Spleen (tissue), 11 donors: ENCODE results near the gene SYT13. TPM values are rescaled to one million over a fixed set of nuclear protein-coding genes. Genes with fewer than 3 reads are reported as not detected.

Experiments
- DNase-seq: peaks from one replicate; pipeline ENCODE4 v3.0.0-alpha.2; 2020
- H3K27ac ChIP-seq, 8 donors: fragments of 200-600 bp; sonication (generic) in 7 of 8; 1 replicate in 4 of 8; 2 replicates in 4 of 8; pipeline versions ENCODE4 v1.5.0 to v1.8.0; 2016 to 2021; ENCODE audit warnings: inconsistent platforms in 4 of 8, mild to moderate bottlenecking in 4 of 8, moderate library complexity in 1 of 8
- H3K27me3 ChIP-seq, 7 donors: fragments of 200-600 bp; sonication (generic) in 6 of 7; replicated peaks in 1 of 7; 1 replicate in 4 of 7; 2 replicates in 3 of 7; pipeline versions ENCODE4 v1.5.0 to v1.8.0; 2016 to 2021; ENCODE audit warnings: inconsistent platforms in 3 of 7, mild to moderate bottlenecking in 1 of 7
- H3K36me3 ChIP-seq, 6 donors: fragments of 200-600 bp; sonication (generic) in 5 of 6; 1 replicate in 4 of 6; 2 replicates in 2 of 6; pipeline versions ENCODE4 v1.5.0 to v1.8.0; 2016 to 2021; ENCODE audit warnings: inconsistent platforms in 2 of 6
- H3K4me1 ChIP-seq, 6 donors: fragments of 200-600 bp; sonication (generic) in 5 of 6; 1 replicate in 3 of 6; 2 replicates in 3 of 6; pipeline versions ENCODE4 v1.5.0 to v1.8.0; 2016 to 2021; ENCODE audit warnings: inconsistent platforms in 3 of 6
- H3K4me3 ChIP-seq, 8 donors: fragments of 200-600 bp; sonication (generic) in 7 of 8; 1 replicate in 4 of 8; 2 replicates in 4 of 8; pipeline versions ENCODE4 v1.5.0 to v1.8.0; 2016 to 2021; ENCODE audit warnings: inconsistent platforms in 4 of 8, mild to moderate bottlenecking in 4 of 8, moderate library complexity in 2 of 8
- H3K9me3 ChIP-seq, 8 donors: fragments of 200-600 bp; sonication (generic) in 7 of 8; 1 replicate in 4 of 8; 2 replicates in 4 of 8; pipeline versions ENCODE4 v1.5.0 to v1.8.0; 2016 to 2021; ENCODE audit warnings: inconsistent platforms in 4 of 8
- POLR2A ChIP-seq, 3 donors: fragments of 450-650 bp; IDR thresholded peaks; one replicate each; pipeline ENCODE4 v1.5.1; 2017; ENCODE audit warnings: antibody characterized with exemption in 3 of 3, mild to moderate bottlenecking in 1 of 3
- POLR2AphosphoS5 ChIP-seq, 3 donors: sonication (generic); formaldehyde crosslinking; IDR thresholded peaks; one replicate each; pipeline ENCODE4 v1.5.1; 2017; ENCODE audit warnings: antibody characterized with exemption in 3 of 3
- WGBS, 5 donors: extraction: QIAGEN DNeasy Blood & Tissue Kit in 3 of 5; methylation state at CpG; one replicate each; pipeline versions ENCODE4 v1.1.5 to v1.1.7; 2013 to 2018; 5-methylcytosine and 5-hydroxymethylcytosine counted together
- intact Hi-C: fragments of 100-400 bp; cut with DNase I; formaldehyde crosslinking; loops from one replicate; pipeline ENCODE4 v1.15.0; 2023; ENCODE audit warnings: low total_unique reads
- polyA plus RNA-seq, 3 donors: library from polyadenylated mRNA; stranded (reverse); fragments of 200-250 nt; gene quantifications; one replicate each; pipeline ENCODE4 v1.2.1, GENCODE V29; 2013
- total RNA-seq, 7 donors: library from RNA; depleted of rRNA in 3 of 7; stranded (reverse); fragments of >200 nt in 3 of 7; fragmentation: NEBNext Ultra II Directional in 4 of 7; extraction: Animal tissue kit (Norgen Biotek cat#: 25700) in 4 of 7; gene quantifications; one replicate each; pipeline versions ENCODE4 v1.1.0 to v1.2.1, GENCODE V29; 2016 to 2021
- TF ChIP-seq, protein P1 (sequence below), 11 experiments: fragments of 200-600 bp in 7 of 11; fragments of 450-650 bp in 4 of 11; sonication (generic) in 4 of 11; IDR thresholded peaks in 8 of 11; conservative IDR thresholded peaks in 3 of 11; 1 replicate in 7 of 11; 2 replicates in 4 of 11; pipeline versions ENCODE4 v1.4.0 to v1.8.0; 2016 to 2021; ENCODE audit warnings: antibody characterized with exemption in 11 of 11, inconsistent platforms in 4 of 11, mild to moderate bottlenecking in 1 of 11
- donor health status: healthy with polysubstance abuse.
- donor health status: DM: no; HTN: no; CAD: no; lungs with moderate emphysema.
- donor health status: DM: no; HTN: no; CAD: no.
- donor health status: Bipolar disorder and iron deficiency.
- donor health status: healthy.
- donor health status: DM: no; HTN: no; CAD: no.
- donor health status: DM: yes; HTN: yes; CAD: no.

SYT13 gene
- total and polyA plus RNA-seq, 10 donors: 0.02 to 0.64 (median 0.10) TPM; not detected in 2

DNA sequence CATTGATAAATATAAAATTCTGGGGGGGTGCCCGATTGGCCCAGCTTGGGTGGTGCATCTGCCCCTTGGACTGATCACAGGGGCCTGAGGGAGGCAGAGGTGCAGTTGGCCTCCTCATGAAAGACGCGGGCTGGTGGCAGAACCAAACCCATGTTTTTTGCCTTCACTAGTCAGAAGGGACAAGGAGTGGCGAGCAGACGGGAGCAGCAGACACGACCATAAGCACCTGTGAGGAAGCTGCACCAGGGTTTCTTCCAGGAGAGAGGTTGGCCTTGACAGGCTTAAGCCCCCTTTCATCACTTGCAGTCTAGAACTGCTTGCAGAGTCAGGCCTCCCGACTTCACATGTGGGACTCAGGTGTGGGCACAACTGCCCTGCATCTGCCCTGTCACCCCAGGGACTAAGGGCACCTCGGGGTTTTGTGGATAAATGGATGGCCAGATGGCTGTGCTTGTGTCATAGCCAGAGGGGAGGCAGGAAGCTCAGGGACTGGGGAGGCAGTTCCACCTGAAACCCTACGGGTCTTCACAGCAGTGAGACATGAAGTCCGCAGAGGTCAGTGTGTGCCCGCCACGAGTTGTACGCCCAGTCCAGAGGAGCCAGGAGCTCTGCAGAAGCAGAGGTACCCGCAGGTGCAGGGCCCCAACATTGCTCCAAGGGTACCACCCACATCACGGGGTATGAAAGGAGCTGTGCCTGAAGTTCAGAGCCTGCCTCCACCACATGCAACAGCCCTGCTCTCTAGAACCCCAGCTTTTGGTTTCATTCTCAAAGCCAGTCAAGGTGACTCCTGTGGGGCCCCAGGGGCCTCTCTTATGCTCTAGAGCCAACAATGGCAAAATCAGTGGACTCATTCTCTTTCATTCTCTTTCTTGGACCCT lies 18.2 kb upstream of the SYT13 start:
- H3K36me3 ChIP-seq: no peaks in the 10 kb centered on the region
- H3K4me1 ChIP-seq: no peaks in the 10 kb centered on the region
- DNase-seq: no peak
- intact Hi-C loops: no loop called here
- H3K27ac ChIP-seq: no peak overlapping the region
- 84 to 90% (median 88%) methylated on average over 8 to 15 of the region's 15 CpGs for WGBS, 5 donors
- no peaks in the 10 kb centered on the region for H3K9me3 ChIP-seq
- no peak overlapping the region for H3K4me3 ChIP-seq
- H3K27me3 ChIP-seq: no peaks in the 10 kb centered on the region
- no peak for TF ChIP-seq POLR2AphosphoS5 (IDR thresholded peaks at IDR 0.05)
- no peak for TF ChIP-seq POLR2A (IDR thresholded peaks at IDR 0.05)
- TF ChIP-seq, protein P1, sequence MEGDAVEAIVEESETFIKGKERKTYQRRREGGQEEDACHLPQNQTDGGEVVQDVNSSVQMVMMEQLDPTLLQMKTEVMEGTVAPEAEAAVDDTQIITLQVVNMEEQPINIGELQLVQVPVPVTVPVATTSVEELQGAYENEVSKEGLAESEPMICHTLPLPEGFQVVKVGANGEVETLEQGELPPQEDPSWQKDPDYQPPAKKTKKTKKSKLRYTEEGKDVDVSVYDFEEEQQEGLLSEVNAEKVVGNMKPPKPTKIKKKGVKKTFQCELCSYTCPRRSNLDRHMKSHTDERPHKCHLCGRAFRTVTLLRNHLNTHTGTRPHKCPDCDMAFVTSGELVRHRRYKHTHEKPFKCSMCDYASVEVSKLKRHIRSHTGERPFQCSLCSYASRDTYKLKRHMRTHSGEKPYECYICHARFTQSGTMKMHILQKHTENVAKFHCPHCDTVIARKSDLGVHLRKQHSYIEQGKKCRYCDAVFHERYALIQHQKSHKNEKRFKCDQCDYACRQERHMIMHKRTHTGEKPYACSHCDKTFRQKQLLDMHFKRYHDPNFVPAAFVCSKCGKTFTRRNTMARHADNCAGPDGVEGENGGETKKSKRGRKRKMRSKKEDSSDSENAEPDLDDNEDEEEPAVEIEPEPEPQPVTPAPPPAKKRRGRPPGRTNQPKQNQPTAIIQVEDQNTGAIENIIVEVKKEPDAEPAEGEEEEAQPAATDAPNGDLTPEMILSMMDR (IDR thresholded peaks at IDR 0.05 in 8 of 11, conservative IDR thresholded peaks at IDR 0.05 in 3 of 11): no peak

DNA sequence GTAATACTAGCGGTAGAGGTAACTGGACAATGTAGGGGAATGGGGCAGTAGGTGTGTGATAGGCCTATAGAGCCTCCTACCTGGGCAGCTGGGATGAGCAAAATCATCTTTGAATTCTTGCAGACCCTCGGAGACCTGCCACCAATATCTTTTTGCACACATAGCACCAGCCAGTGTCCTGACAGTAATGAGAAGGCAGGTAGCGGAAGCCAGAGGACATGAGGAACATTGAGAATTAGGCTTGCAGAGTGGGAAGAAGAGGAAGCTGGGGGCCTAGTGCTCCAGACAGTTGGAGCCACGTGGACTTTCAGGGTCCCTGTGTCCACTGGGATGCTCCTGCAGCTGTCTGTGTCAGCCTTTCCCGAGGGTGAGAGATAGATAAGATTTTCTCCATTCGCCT lies 17.2 kb upstream of the SYT13 start:
- TF ChIP-seq POLR2A (IDR thresholded peaks at IDR 0.05) (no peak), POLR2AphosphoS5 (IDR thresholded peaks at IDR 0.05) (no peak)
- TF ChIP-seq, protein P1 (IDR thresholded peaks at IDR 0.05 in 8 of 11, conservative IDR thresholded peaks at IDR 0.05 in 3 of 11): no peak
- peaks cover 0 to 5% (median 0%) of the 10 kb centered on the region in 7 donors for H3K27me3 ChIP-seq
- no peak for DNase-seq
- no peak overlapping the region for H3K4me3 ChIP-seq
- WGBS, 5 donors: 79 to 93% (median 86%) methylated on average over 6 of the region's 6 CpGs
- no peaks in the 10 kb centered on the region for H3K9me3 ChIP-seq
- no peaks in the 10 kb centered on the region for H3K4me1 ChIP-seq
- H3K36me3 ChIP-seq: no peaks in the 10 kb centered on the region
- no peak overlapping the region for H3K27ac ChIP-seq
- intact Hi-C loops: no loop called here

- Histone ChIP-seq H3K27me3 (peaks cover 0 to 5% (median 0%) of the 10 kb centered on the region in 7 donors), H3K4me1 (no peaks in the 10 kb centered on the region), H3K36me3 (no peaks in the 10 kb centered on the region), H3K4me3 (no peak overlapping the region), H3K9me3 (no peaks in the 10 kb centered on the region), H3K27ac (no peak overlapping the region)
- no peak for DNase-seq
- 69 to 78% (median 74%) methylated on average over 4 to 7 of the region's 7 CpGs for WGBS, 5 donors
- intact Hi-C loops: no loop called here
- no peak for TF ChIP-seq POLR2A (IDR thresholded peaks at IDR 0.05)
- no peak for TF ChIP-seq POLR2AphosphoS5 (IDR thresholded peaks at IDR 0.05)
- TF ChIP-seq, protein P1 (IDR thresholded peaks at IDR 0.05 in 8 of 11, conservative IDR thresholded peaks at IDR 0.05 in 3 of 11): no peak
These were observed 15.6 kb upstream of the SYT13 start for GRCh38 chr11:45301537-45302246.

DNA sequence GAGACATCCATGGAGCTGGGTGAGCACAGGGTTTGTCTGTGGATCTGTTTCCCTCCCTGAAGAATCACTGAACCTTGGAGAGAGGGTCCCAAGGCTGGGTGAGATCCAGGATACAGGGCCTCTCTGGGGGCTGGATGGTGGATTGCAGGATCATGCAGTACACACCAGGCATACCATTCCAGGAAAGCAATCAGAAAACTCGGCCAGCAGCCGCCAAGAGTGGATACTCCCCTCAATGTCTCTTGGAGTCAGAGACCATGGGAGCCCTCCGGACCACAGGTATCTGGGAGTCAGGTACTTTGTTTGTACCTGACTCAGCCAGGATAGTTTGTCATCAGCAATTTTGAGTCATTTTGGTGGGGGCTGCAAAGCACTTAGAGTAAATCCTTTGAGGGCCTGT lies 14.6 kb upstream of the SYT13 start:
- H3K4me3 ChIP-seq: no peak overlapping the region
- TF ChIP-seq POLR2AphosphoS5 (IDR thresholded peaks at IDR 0.05) (no peak), POLR2A (IDR thresholded peaks at IDR 0.05) (no peak)
- no peaks in the 10 kb centered on the region for H3K36me3 ChIP-seq
- WGBS, 5 donors: 80 to 100% (median 93%) methylated on average over 3 of the region's 3 CpGs
- no peaks in the 10 kb centered on the region for H3K9me3 ChIP-seq
- H3K27ac ChIP-seq: no peak overlapping the region
- no peaks in the 10 kb centered on the region for H3K4me1 ChIP-seq
- DNase-seq: no peak
- peaks cover 0 to 5% (median 0%) of the 10 kb centered on the region in 7 donors for H3K27me3 ChIP-seq
- intact Hi-C loops: no loop called here
